GM23248 (cell line): ENCODE data around the gene RNF166. TPM values are rescaled to one million over a fixed set of nuclear protein-coding genes. Genes with fewer than 3 reads are reported as not detected.

ENCODE experiments used
- DNase-seq: peaks from one replicate; pipeline ENCODE4 v3.0.0-alpha.2; 2015
- H2AFZ ChIP-seq: fragments of 200-600 bp; sonication (generic); 2 replicates; pipeline ENCODE4 v1.6.1; 2016; ENCODE audit warnings: antibody characterized with exemption
- H3F3A ChIP-seq: fragments of 200-600 bp; sonication (generic); 2 replicates; pipeline ENCODE4 v1.6.1; 2016; ENCODE audit warnings: mild to moderate bottlenecking, antibody characterized with exemption, mixed run types; ENCODE audit not compliant: insufficient read depth
- H3K27ac ChIP-seq: fragments of 200-600 bp; sonication (generic); 2 replicates; pipeline ENCODE4 v1.5.1; 2016; ENCODE audit warnings: mild to moderate bottlenecking
- H3K27me3 ChIP-seq: fragments of 200-600 bp; sonication (generic); replicated peaks from 2 replicates; pipeline ENCODE4 v1.6.1; 2016; ENCODE audit warnings: mild to moderate bottlenecking; ENCODE audit not compliant: insufficient read depth
- H3K36me3 ChIP-seq: fragments of 200-600 bp; sonication (generic); 2 replicates; pipeline ENCODE4 v1.6.1; 2016; ENCODE audit warnings: low read depth, mild to moderate bottlenecking
- H3K4me1 ChIP-seq: fragments of 200-600 bp; sonication (generic); 2 replicates; pipeline ENCODE4 v1.6.1; 2016; ENCODE audit warnings: mild to moderate bottlenecking; ENCODE audit not compliant: insufficient read depth
- H3K4me2 ChIP-seq: fragments of 200-600 bp; sonication (generic); one replicate; pipeline ENCODE4 v1.6.1; 2016; ENCODE audit warnings: mild to moderate bottlenecking; ENCODE audit not compliant: unreplicated experiment
- H3K4me3 ChIP-seq: fragments of 200-600 bp; sonication (generic); 2 replicates; pipeline ENCODE4 v1.5.1; 2016; ENCODE audit warnings: mild to moderate bottlenecking
- H3K79me2 ChIP-seq: fragments of 200-600 bp; sonication (generic); 2 replicates; pipeline ENCODE4 v1.6.1; 2016; ENCODE audit warnings: mild to moderate bottlenecking; ENCODE audit not compliant: insufficient read depth
- H3K9ac ChIP-seq: fragments of 200-600 bp; sonication (generic); 2 replicates; pipeline ENCODE4 v1.6.1; 2016; ENCODE audit warnings: mild to moderate bottlenecking
- H3K9me2 ChIP-seq: fragments of 200-600 bp; sonication (generic); 2 replicates; pipeline ENCODE4 v1.6.1; 2016; ENCODE audit warnings: mixed run types, mild to moderate bottlenecking, moderate library complexity; ENCODE audit not compliant: insufficient read depth
- H3K9me3 ChIP-seq: fragments of 200-600 bp; sonication (generic); one replicate; pipeline ENCODE4 v1.6.1; 2017; ENCODE audit warnings: low read depth
- H4K20me1 ChIP-seq: fragments of 200-600 bp; sonication (generic); 2 replicates; pipeline ENCODE4 v1.6.0; 2016; ENCODE audit not compliant: insufficient read depth
- EZH2 ChIP-seq: fragments of 200-600 bp; sonication (generic); IDR thresholded peaks from 2 replicates; pipeline ENCODE4 v1.6.1; 2018; ENCODE audit warnings: antibody characterized with exemption, mild to moderate bottlenecking; ENCODE audit not compliant: insufficient read depth, poor library complexity, severe bottlenecking
- EZH2phosphoT487 ChIP-seq: fragments of 200-600 bp; sonication (generic); IDR thresholded peaks from 2 replicates; pipeline ENCODE4 v1.6.1; 2018; ENCODE audit warnings: antibody characterized with exemption, moderate library complexity, mild to moderate bottlenecking, low read depth; ENCODE audit not compliant: insufficient read depth
- WGBS, 2 experiments: methylation state at CpG; one replicate each; pipeline ENCODE4 v1.1.6; 2015 to 2017; ENCODE audit warnings: low lambda C conversion rate in 2 of 2, low coverage in 1 of 2; ENCODE audit errors: missing lambda C conversion rate in 2 of 2; 5-methylcytosine and 5-hydroxymethylcytosine counted together
- in situ Hi-C: fragments of 300-500 bp; cut with MboI; formaldehyde crosslinking; loops from 2 replicates; pipeline ENCODE4 v1.15.0; 2020
- polyA plus RNA-seq: library from polyadenylated mRNA; unstranded; fragments of >200 nt; fragmentation: Nextera tagmentation; extraction: Ambion mirVana; gene quantifications from 2 replicates; pipeline ENCODE4 v1.2.1, GENCODE V29; 2016
- total RNA-seq: library from RNA; depleted of rRNA; stranded (reverse); fragments of >200 nt; shearing (Covaris generic); gene quantifications from 2 replicates; pipeline ENCODE4 v1.2.3, GENCODE V29; 2014

Gene RNF166
- total and polyA plus RNA-seq, 2 experiments from 2014 or later = 8.9 to 14.6 TPM

- no peak overlapping the region for H2AFZ ChIP-seq
- no peaks in the 10 kb centered on the region for H3K9me2 ChIP-seq
- no peaks in the 10 kb centered on the region for H3K27me3 ChIP-seq
- 0 out of 2 replicates have a peak, but pooled peaks cover 11% of the 10 kb centered on the region for H3K79me2 ChIP-seq
- no peaks in the 10 kb centered on the region for H3K4me1 ChIP-seq
- TF ChIP-seq EZH2 = no peak
- no peak for TF ChIP-seq EZH2phosphoT487
- H3K36me3 ChIP-seq = peaks cover 13% of the 10 kb centered on the region; the same call in 1 of the 2 replicates
- 94 to 95% methylated on average over 16 to 17 of the region's 17 CpGs for WGBS, 2 experiments
- no peaks in the 10 kb centered on the region for H3K9me3 ChIP-seq
- no peak overlapping the region for H3K9ac ChIP-seq
- no peak overlapping the region for H3K4me3 ChIP-seq
- no peak for DNase-seq
- H3K4me2 ChIP-seq = no peak overlapping the region
- no peak overlapping the region for H3K27ac ChIP-seq
- in situ Hi-C loops = no loop called here
- H4K20me1 ChIP-seq = no peaks in the 10 kb centered on the region
- H3F3A ChIP-seq = no peaks in the 10 kb centered on the region
These were observed 17.7 kb upstream of the RNF166 start for GRCh38 chr16:88723911-88724310.

GRCh38 chr16:88723507-88723887 is 17.3 kb upstream of the RNF166 start:
- Histone ChIP-seq H3K4me1 (no peaks in the 10 kb centered on the region), H3K36me3 (peaks cover 13% of the 10 kb centered on the region; the same call in 1 of the 2 replicates), H3K27ac (no peak overlapping the region), H3K9me3 (no peaks in the 10 kb centered on the region), H3F3A (no peaks in the 10 kb centered on the region), H2AFZ (no peak overlapping the region), H4K20me1 (no peaks in the 10 kb centered on the region), H3K4me2 (no peak overlapping the region), H3K27me3 (no peaks in the 10 kb centered on the region), H3K9me2 (no peaks in the 10 kb centered on the region), H3K4me3 (no peak overlapping the region), H3K79me2 (0 out of 2 replicates have a peak, but pooled peaks cover 11% of the 10 kb centered on the region), H3K9ac (no peak overlapping the region)
- in situ Hi-C loops = no loop called here
- TF ChIP-seq EZH2phosphoT487 = no peak
- no peak for TF ChIP-seq EZH2
- 90 to 93% methylated on average over 7 of the region's 8 CpGs for WGBS, 2 experiments
- no peak for DNase-seq

GRCh38 chr16:88722784-88723506 is 16.7 kb upstream of the RNF166 start:
- Histone ChIP-seq H3K9me2 (no peaks in the 10 kb centered on the region), H3K9ac (no peak overlapping the region), H3K27ac (no peak overlapping the region), H3K36me3 (peaks cover 11% of the 10 kb centered on the region; the same call in 1 of the 2 replicates), H3F3A (peaks cover 5% of the 10 kb centered on the region; the same call in 1 of the 2 replicates), H3K9me3 (no peaks in the 10 kb centered on the region), H2AFZ (no peak overlapping the region), H3K4me1 (no peaks in the 10 kb centered on the region), H4K20me1 (no peaks in the 10 kb centered on the region), H3K27me3 (no peaks in the 10 kb centered on the region), H3K79me2 (0 out of 2 replicates have a peak, but pooled peaks cover 11% of the 10 kb centered on the region), H3K4me3 (no peak overlapping the region), H3K4me2 (no peak overlapping the region)
- WGBS, 2 experiments = 96 to 99% methylated on average over 22 to 39 of the region's 39 CpGs
- TF ChIP-seq EZH2phosphoT487 (no peak), EZH2 (no peak)
- DNase-seq = no peak
- in situ Hi-C loops = no loop called here

GRCh38 chr16:88721815-88722755 is 15.9 kb upstream of the RNF166 start:
- 96 to 97% methylated on average over 53 to 58 of the region's 61 CpGs for WGBS, 2 experiments
- H4K20me1 ChIP-seq = no peaks in the 10 kb centered on the region
- H3K27ac ChIP-seq = no peak overlapping the region
- no peak overlapping the region for H3K9ac ChIP-seq
- no peak overlapping the region for H3K4me2 ChIP-seq
- in situ Hi-C loops = no loop called here
- no peaks in the 10 kb centered on the region for H3K9me2 ChIP-seq
- H3K27me3 ChIP-seq = no peaks in the 10 kb centered on the region
- DNase-seq = no peak
- H3F3A ChIP-seq = peaks cover 13% of the 10 kb centered on the region
- 0 out of 2 replicates have a peak, but pooled peaks cover 13% of the 10 kb centered on the region for H3K79me2 ChIP-seq
- TF ChIP-seq EZH2 = no peak
- TF ChIP-seq EZH2phosphoT487 = no peak
- H3K4me1 ChIP-seq = no peaks in the 10 kb centered on the region
- H3K9me3 ChIP-seq = no peaks in the 10 kb centered on the region
- H3K36me3 ChIP-seq = peaks cover 15% of the 10 kb centered on the region; the same call in 1 of the 2 replicates
- H2AFZ ChIP-seq = no peak overlapping the region
- no peak overlapping the region for H3K4me3 ChIP-seq
